ENCODE data around the gene SIX2.
"Not testable (repeated sequence)": the region's sequence is repeated elsewhere in the genome, so short reads cannot be mapped to it uniquely, and the experiment has no call there.

Gene SIX2

GRCh38 chr2:45042401-45042800 is 33.1 kb upstream of the SIX2 start:
- no peak for TF ChIP-seq SPI1 (IDR thresholded peaks at IDR 0.05; ENCODE audit: low read depth, low read length)
- no peak for TF ChIP-seq TAF1 (IDR thresholded peaks at IDR 0.05; ENCODE audit: low read depth, low read length)
- TF ChIP-seq PAX5 (IDR thresholded peaks at IDR 0.05; ENCODE audit: insufficient read depth, low read length, severe bottlenecking), result no peak
- no peak for TF ChIP-seq POLR2A (IDR thresholded peaks at IDR 0.05; ENCODE audit: low read depth, low read length)
- no peak for TF ChIP-seq POLR2AphosphoS5 (IDR thresholded peaks at IDR 0.05; ENCODE audit: low read depth, low read length)
- TF ChIP-seq POU2F2 (IDR thresholded peaks at IDR 0.05; ENCODE audit: low read depth, low read length), result no peak
- DNase-seq (ENCODE audit: insufficient read length, low spot score) (no peak), FAIRE-seq (no peak)

- DNase-seq (ENCODE audit: insufficient read length, low spot score) (no peak), FAIRE-seq (no peak)
- TF ChIP-seq TAF1 (IDR thresholded peaks at IDR 0.05; ENCODE audit: low read depth, low read length) (no peak), SPI1 (IDR thresholded peaks at IDR 0.05; ENCODE audit: low read depth, low read length) (no peak), POLR2AphosphoS5 (IDR thresholded peaks at IDR 0.05; ENCODE audit: low read depth, low read length) (no peak), PAX5 (IDR thresholded peaks at IDR 0.05; ENCODE audit: insufficient read depth, low read length, severe bottlenecking) (no peak), POU2F2 (IDR thresholded peaks at IDR 0.05; ENCODE audit: low read depth, low read length) (no peak), POLR2A (IDR thresholded peaks at IDR 0.05; ENCODE audit: low read depth, low read length) (no peak)
Measured at GRCh38 chr2:45040786-45041185, 31.5 kb upstream of the SIX2 start.

- not testable (repeated sequence) for DNase-seq (ENCODE audit: insufficient read length, low spot score); FAIRE-seq
Measured at GRCh38 chr2:45039804-45040203, 30.6 kb upstream of the SIX2 start.

- not testable (repeated sequence) for DNase-seq (ENCODE audit: insufficient read length, low spot score); FAIRE-seq
Measured at GRCh38 chr2:45038861-45039260, 29.6 kb upstream of the SIX2 start.

- no peak for FAIRE-seq
- no peak for DNase-seq (ENCODE audit: insufficient read length, low spot score)
Measured at GRCh38 chr2:45033302-45033701, 24.1 kb upstream of the SIX2 start.

GRCh38 chr2:45031028-45031427 is 21.8 kb upstream of the SIX2 start:
- DNase-seq (ENCODE audit: insufficient read length, low spot score) (no peak), FAIRE-seq (no peak)
- no peak for TF ChIP-seq PAX5 (IDR thresholded peaks at IDR 0.05; ENCODE audit: insufficient read depth, low read length, severe bottlenecking)
- no peak for TF ChIP-seq POLR2AphosphoS5 (IDR thresholded peaks at IDR 0.05; ENCODE audit: low read depth, low read length)
- TF ChIP-seq POU2F2 (IDR thresholded peaks at IDR 0.05; ENCODE audit: low read depth, low read length), result no peak

More at GRCh38 chr2:45033302-45033701, 24.1 kb upstream of the SIX2 start:
- TF ChIP-seq SPI1 (IDR thresholded peaks at IDR 0.05; ENCODE audit: low read depth, low read length), result no peak
- TF ChIP-seq PAX5 (IDR thresholded peaks at IDR 0.05; ENCODE audit: insufficient read depth, low read length, severe bottlenecking), result no peak
- no peak for TF ChIP-seq POU2F2 (IDR thresholded peaks at IDR 0.05; ENCODE audit: low read depth, low read length)
- no peak for TF ChIP-seq POLR2AphosphoS5 (IDR thresholded peaks at IDR 0.05; ENCODE audit: low read depth, low read length)
- no peak for TF ChIP-seq TAF1 (IDR thresholded peaks at IDR 0.05; ENCODE audit: low read depth, low read length)
- TF ChIP-seq POLR2A (IDR thresholded peaks at IDR 0.05; ENCODE audit: low read depth, low read length), result no peak

GRCh38 chr2:45030553-45030952 is 21.3 kb upstream of the SIX2 start:
- no peak for DNase-seq (ENCODE audit: insufficient read length, low spot score)
- no peak for TF ChIP-seq POLR2A (IDR thresholded peaks at IDR 0.05; ENCODE audit: low read depth, low read length)
- TF ChIP-seq POU2F2 (IDR thresholded peaks at IDR 0.05; ENCODE audit: low read depth, low read length), result no peak
- no peak for TF ChIP-seq TAF1 (IDR thresholded peaks at IDR 0.05; ENCODE audit: low read depth, low read length)
- no peak for FAIRE-seq

- no peak for TF ChIP-seq TAF1 (IDR thresholded peaks at IDR 0.05; ENCODE audit: low read depth, low read length)
- no peak for TF ChIP-seq PAX5 (IDR thresholded peaks at IDR 0.05; ENCODE audit: insufficient read depth, low read length, severe bottlenecking)
- no peak for TF ChIP-seq POU2F2 (IDR thresholded peaks at IDR 0.05; ENCODE audit: low read depth, low read length)
- TF ChIP-seq POLR2AphosphoS5 (IDR thresholded peaks at IDR 0.05; ENCODE audit: low read depth, low read length), result no peak
- DNase-seq (ENCODE audit: insufficient read length, low spot score) (no peak), FAIRE-seq (no peak)
Measured at GRCh38 chr2:45029215-45029614, 20.0 kb upstream of the SIX2 start.

- DNase-seq (ENCODE audit: insufficient read length, low spot score) (no peak), FAIRE-seq (no peak)
Measured at GRCh38 chr2:45028276-45028675, 19.0 kb upstream of the SIX2 start.

GRCh38 chr2:45026924-45027450 is 17.7 kb upstream of the SIX2 start:
- FAIRE-seq (no peak), DNase-seq (ENCODE audit: insufficient read length, low spot score) (no peak)
- TF ChIP-seq POLR2AphosphoS5 (IDR thresholded peaks at IDR 0.05; ENCODE audit: low read depth, low read length) (no peak), POLR2A (IDR thresholded peaks at IDR 0.05; ENCODE audit: low read depth, low read length) (no peak), TAF1 (IDR thresholded peaks at IDR 0.05; ENCODE audit: low read depth, low read length) (no peak), PAX5 (IDR thresholded peaks at IDR 0.05; ENCODE audit: insufficient read depth, low read length, severe bottlenecking) (no peak), POU2F2 (IDR thresholded peaks at IDR 0.05; ENCODE audit: low read depth, low read length) (no peak), SPI1 (IDR thresholded peaks at IDR 0.05; ENCODE audit: low read depth, low read length) (no peak)

More at GRCh38 chr2:45028276-45028675, 19.0 kb upstream of the SIX2 start:
- TF ChIP-seq TAF1 (IDR thresholded peaks at IDR 0.05; ENCODE audit: low read depth, low read length) (no peak), POU2F2 (IDR thresholded peaks at IDR 0.05; ENCODE audit: low read depth, low read length) (no peak), POLR2A (IDR thresholded peaks at IDR 0.05; ENCODE audit: low read depth, low read length) (no peak), POLR2AphosphoS5 (IDR thresholded peaks at IDR 0.05; ENCODE audit: low read depth, low read length) (no peak), SPI1 (IDR thresholded peaks at IDR 0.05; ENCODE audit: low read depth, low read length) (no peak), PAX5 (IDR thresholded peaks at IDR 0.05; ENCODE audit: insufficient read depth, low read length, severe bottlenecking) (no peak)
